ENCODE data around the gene OTULIN. TPM values are rescaled to one million over a fixed set of nuclear protein-coding genes. Genes with fewer than 3 reads are reported as not detected.

OTULIN gene
- total and polyA plus RNA-seq, 2 of the 8 experiments (the other 6 are each of a cell fraction or from before 2014, with no cell fraction given) = 5.2 to 34.8 TPM

DNA sequence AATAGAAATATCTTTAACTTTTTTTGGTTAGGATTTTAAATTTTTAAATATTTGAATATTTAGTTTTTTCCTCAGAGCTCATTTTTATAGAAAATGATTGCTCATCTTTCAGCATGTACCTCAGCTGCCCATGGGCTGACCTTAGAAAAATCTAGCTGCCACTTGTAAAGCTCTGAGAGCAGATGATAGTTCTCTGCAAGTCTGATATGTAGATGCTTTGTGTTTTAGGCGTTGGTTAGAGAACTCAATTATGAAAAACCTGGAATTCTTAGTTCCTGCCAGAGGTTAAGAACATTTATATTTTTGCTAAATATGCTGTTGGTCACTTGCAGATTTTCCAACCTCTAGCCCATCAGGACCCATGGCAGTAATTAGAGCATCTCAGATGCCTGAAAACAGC lies 15.1 kb downstream of the OTULIN start:
- Histone ChIP-seq H2BK120ac (replicated peaks; ENCODE audit: low read depth, low read length) (no peak overlapping the region), H3K79me2 (ENCODE audit: control insufficient read depth in 1 of 2, insufficient read depth in 2 of 2, low read length in 2 of 2) (peaks cover 0 to 21% of the 10 kb centered on the region in 2 experiments; a peak in 2 of 4 replicates), H3K4ac (replicated peaks; ENCODE audit: insufficient read length, low read depth, low read length) (no peak overlapping the region), H2BK5ac (ENCODE audit: low read depth, low read length) (no peak overlapping the region), H4K91ac (replicated peaks; ENCODE audit: insufficient read length, low read length) (no peak overlapping the region), H2BK20ac (ENCODE audit: low read length) (no peak overlapping the region), H2BK12ac (ENCODE audit: low read depth, low read length) (no peak overlapping the region), H4K8ac (ENCODE audit: extremely low read depth, insufficient read depth, low read length) (no peak overlapping the region), H3K9ac (replicated peaks in 1 of 4; ENCODE audit: extremely low read depth in 1 of 4, low read depth in 3 of 4, low read length in 3 of 4) (no peak overlapping the region), H3K4me2 (ENCODE audit: insufficient read depth in 1 of 2, low read depth in 2 of 2, low read length in 2 of 2) (no peak overlapping the region), H3K56ac (replicated peaks; ENCODE audit: insufficient read length, low read depth, low read length) (no peak overlapping the region), H3K4me1 (replicated peaks in 1 of 4; ENCODE audit: control insufficient read depth in 3 of 4, insufficient read depth in 4 of 4, low read length in 3 of 4) (peaks cover 0 to 2% (median 0%) of the 10 kb centered on the region in 4 experiments; a peak in 2 of 7 replicates), H2AFZ (ENCODE audit: low read length) (no peak overlapping the region), H4K5ac (ENCODE audit: insufficient read length, low read depth, low read length) (no peak overlapping the region), H3K4me3 (ENCODE audit: extremely low read depth in 1 of 4, insufficient read depth in 2 of 4, low read depth in 3 of 4, low read length in 4 of 4) (no peak overlapping the region), H4K20me1 (replicated peaks in 1 of 2; ENCODE audit: control insufficient read depth in 1 of 2, insufficient read depth in 2 of 2, low read length in 2 of 2) (peaks cover 3 to 4% of the 10 kb centered on the region in 2 experiments), H3K27ac (ENCODE audit: low read depth, low read length) (no peak overlapping the region), H3K27me3 (replicated peaks in 1 of 4; ENCODE audit: control insufficient read depth in 3 of 4, extremely low read depth in 1 of 4, insufficient read depth in 3 of 4, low read length in 3 of 4) (no peaks in the 10 kb centered on the region), H2BK15ac (ENCODE audit: low read length) (no peak overlapping the region), H2AK5ac (ENCODE audit: low read depth, low read length) (no peak overlapping the region), H3K23me2 (ENCODE audit: low read depth, low read length) (no peaks in the 10 kb centered on the region), H3K23ac (ENCODE audit: insufficient read length) (no peak overlapping the region), H3K18ac (ENCODE audit: extremely low read depth, low read length) (no peak overlapping the region), H3K14ac (ENCODE audit: insufficient read length) (no peak overlapping the region), H3K36me3 (ENCODE audit: control insufficient read depth in 2 of 4, insufficient read depth in 4 of 4, low read length in 3 of 4) (peaks cover 0 to 14% (median 7%) of the 10 kb centered on the region in 4 experiments; a peak in 6 of 8 replicates), H3K79me1 (ENCODE audit: low read depth, low read length) (peaks cover 5% of the 10 kb centered on the region; the same call in 1 of the 2 replicates), H3K9me3 (ENCODE audit: insufficient read depth in 2 of 2, low read depth in 1 of 2, low read length in 1 of 2) (no peaks in the 10 kb centered on the region)
- no peak for FAIRE-seq
- ChIA-PET POLR2A (ENCODE audit: partially characterized antibody) (no interaction called here), CTCF (ENCODE audit: partially characterized antibody) (interaction anchor here (0.6 to 1.5 kb wide), 5 partner anchors 13 to 323 kb away, joined by 3 to 7 read pairs (median 3); no protein-coding TSS in a partner anchor)
- 100% methylated on average over 1 of the region's 1 CpG; no CpG with 5 or more reads in 1 of the 2 experiments for WGBS, 2 experiments (ENCODE audit: extremely low coverage in 1 of 2, insufficient coverage in 1 of 2, insufficient read length in 1 of 2, insufficient replicate concordance in 2 of 2, low coverage in 1 of 2, low lambda C conversion rate in 2 of 2, missing lambda C conversion rate in 1 of 2)
- DNase-seq (ENCODE audit: low read depth in 1 of 2, low spot score in 2 of 2) = no peak
- TF ChIP-seq EP300 (IDR thresholded peaks at IDR 0.05; ENCODE audit: borderline replicate concordance in 1 of 2, low read depth in 2 of 2, low read length in 2 of 2) (no peak), SIX5 (IDR thresholded peaks at IDR 0.05; ENCODE audit: low read depth, low read length) (no peak), TAF1 (IDR thresholded peaks at IDR 0.05; ENCODE audit: low read depth, low read length) (no peak), CTBP2 (IDR thresholded peaks at IDR 0.05; ENCODE audit: borderline replicate concordance, insufficient read depth, insufficient read length, low read length) (no peak), NANOG (IDR thresholded peaks at IDR 0.05; ENCODE audit: insufficient read depth, low read depth, low read length, poor library complexity, severe bottlenecking) (no peak), YY1 (IDR thresholded peaks at IDR 0.05; ENCODE audit: low read depth, low read length) (no peak)
- TF ChIP-seq, protein P1, sequence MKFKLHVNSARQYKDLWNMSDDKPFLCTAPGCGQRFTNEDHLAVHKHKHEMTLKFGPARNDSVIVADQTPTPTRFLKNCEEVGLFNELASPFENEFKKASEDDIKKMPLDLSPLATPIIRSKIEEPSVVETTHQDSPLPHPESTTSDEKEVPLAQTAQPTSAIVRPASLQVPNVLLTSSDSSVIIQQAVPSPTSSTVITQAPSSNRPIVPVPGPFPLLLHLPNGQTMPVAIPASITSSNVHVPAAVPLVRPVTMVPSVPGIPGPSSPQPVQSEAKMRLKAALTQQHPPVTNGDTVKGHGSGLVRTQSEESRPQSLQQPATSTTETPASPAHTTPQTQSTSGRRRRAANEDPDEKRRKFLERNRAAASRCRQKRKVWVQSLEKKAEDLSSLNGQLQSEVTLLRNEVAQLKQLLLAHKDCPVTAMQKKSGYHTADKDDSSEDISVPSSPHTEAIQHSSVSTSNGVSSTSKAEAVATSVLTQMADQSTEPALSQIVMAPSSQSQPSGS (IDR thresholded peaks at IDR 0.05; ENCODE audit: low read length) = no peak
- TF ChIP-seq, protein P2, sequence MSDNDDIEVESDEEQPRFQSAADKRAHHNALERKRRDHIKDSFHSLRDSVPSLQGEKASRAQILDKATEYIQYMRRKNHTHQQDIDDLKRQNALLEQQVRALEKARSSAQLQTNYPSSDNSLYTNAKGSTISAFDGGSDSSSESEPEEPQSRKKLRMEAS (IDR thresholded peaks at IDR 0.05) = no peak
